Activated CD4-positive, alpha-beta T cell treated with anti-CD3 and anti-CD28 coated beads, Interleukin-2, amount 50 U/mL, for 48 hours (primary cell): Measurements from ENCODE around the gene TRIM74.
"Not testable (repeated sequence)": the region's sequence is repeated elsewhere in the genome, so short reads cannot be mapped to it uniquely, and the experiment has no call there.

Experiments
- DNase-seq, 2 experiments: peaks; one replicate each; pipeline ENCODE4 v3.0.0-alpha.2; 2020

The TRIM74 gene

GRCh38 chr7:72968980-72969516, at the start of gene TRIM74:
TRIM74 (minus strand) TSS chr7:72969466; CDS start chr7:72966157, 3,309 bp downstream.
- DNase-seq = not testable (repeated sequence)

GRCh38 chr7:73006491-73006890, 37.2 kb upstream of the TRIM74 start:
- peak in 1 of 2 experiments; percentile 2 for DNase-seq

DNA sequence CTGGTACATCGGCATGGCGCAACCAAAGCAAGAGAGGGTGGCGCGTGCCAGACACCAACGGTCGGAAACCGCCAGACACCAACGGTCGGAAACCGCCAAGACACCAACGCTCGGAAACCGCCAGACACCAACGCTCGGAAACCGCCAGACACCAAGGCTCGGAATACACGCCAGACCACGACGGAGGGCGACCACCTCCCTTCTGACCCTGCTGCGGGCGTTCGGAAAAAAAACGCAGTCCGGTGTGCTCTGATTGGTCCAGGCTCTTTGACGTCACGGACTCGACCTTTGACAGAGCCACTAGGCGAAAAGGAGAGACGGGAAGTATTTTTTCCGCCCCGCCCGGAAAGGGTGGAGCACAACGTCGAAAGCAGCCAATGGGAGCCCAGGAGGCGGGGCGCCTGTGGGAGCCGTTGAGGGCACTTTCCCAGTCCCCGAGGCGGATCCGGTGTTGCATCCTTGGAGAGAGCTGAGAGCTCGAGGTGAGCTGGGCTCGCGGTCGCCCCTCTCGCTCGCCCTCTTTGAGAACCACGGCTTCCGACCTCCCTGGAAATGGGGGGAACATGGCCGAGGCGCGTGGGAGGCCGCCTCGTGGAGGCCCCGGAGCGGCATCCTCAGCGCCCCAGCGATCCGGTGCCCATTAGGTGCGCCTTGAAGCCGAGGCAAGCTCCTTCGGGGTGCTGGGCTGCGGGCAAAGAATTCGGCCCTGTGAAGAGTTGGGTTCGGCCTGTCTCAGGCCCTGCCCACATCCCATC, 36.6 kb upstream of the TRIM74 start:
- peak; percentile 87 to 92 for DNase-seq

- DNase-seq = peak; percentile 69 to 78
Observed at GRCh38 chr7:73005356-73005692, 36.1 kb upstream of the TRIM74 start.

DNA sequence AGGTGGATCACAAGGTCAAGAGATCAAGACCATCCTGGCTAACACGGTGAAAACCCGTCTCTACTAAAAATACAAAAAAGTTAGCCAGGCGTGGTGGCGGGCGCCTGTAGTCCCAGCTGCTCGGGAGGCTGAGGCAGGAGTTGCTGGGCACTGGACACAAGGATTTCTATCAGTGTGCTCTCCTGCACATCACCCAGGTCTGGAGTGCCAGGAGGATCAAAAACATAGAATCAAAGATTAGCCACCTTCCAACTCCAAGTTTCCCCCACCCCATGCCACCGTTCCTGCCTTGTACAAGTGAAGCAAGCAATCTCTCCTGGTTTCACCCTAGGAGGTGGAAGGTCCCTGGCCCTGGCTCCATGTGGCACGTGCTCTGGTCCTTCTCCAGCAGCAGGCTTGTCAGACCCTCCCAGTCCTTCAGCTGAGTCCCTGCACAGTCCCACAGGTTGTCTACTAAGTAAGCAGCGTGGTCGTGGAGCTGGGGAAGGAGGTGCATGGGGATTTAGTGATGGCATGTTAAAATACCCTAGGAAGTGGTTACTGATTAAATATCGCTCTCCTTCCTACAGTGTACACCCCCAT, 28.7 kb upstream of the TRIM74 start:
- DNase-seq = not testable (repeated sequence)

GRCh38 chr7:72997447-72997846, 28.2 kb upstream of the TRIM74 start:
- DNase-seq = not testable (repeated sequence)

DNA sequence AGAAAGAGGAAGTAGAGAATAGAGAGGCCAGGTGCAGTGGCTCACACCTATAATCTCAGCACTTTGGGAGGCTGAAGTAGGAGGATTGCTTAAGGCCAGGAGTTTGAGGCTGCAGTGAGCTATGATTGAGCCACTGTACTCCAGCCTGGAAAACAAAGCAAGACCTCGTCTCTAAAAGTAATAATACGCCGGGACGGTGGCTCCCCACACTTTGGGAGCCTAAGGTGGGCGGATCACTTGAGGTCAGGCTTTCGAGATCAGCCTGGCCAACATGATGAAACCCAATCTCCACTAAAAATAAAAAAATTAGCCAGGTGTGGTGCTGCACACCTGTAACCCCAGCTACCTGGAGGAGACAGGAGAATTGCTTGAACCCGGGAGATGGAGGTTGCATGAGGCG, 26.2 kb upstream of the TRIM74 start:
- DNase-seq = not testable (repeated sequence)

DNA sequence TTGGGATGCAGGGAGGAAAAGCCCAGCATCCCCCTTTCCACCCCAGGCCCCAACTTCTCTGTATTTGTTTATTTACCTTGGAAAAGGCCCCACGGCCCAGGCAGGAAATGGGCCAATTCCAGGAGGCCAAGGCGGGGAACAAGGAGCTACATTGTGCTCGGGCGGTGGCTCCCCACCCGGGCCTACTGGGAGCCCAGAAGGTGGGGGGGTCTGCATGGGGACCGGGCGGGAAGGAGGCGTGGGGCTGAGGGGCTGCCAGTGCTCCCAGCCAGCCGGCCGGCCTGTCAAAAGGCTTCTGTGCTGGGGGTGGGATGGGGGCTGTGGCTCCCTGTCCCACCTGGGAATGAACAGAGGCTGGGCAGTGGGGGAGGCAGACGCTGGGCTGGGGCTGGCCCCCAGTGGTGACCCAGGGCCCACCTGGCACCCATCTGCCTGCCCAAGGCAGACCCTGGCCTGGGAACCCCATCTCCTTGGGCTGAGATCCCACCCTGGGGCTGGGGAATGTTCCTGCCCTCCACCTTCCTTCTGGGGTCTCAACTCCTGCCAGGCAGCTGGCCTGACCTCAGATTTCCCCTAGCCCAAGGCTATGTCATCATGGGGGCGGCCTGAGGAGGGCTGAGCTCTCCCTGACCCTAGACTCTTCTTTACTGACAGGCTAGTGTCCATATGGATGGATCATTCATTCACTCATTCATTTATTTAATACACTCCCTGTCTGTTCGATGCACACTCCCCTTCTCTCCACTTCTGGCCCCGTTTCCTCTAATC, 21.1 kb upstream of the TRIM74 start:
- DNase-seq = not testable (repeated sequence)

DNA sequence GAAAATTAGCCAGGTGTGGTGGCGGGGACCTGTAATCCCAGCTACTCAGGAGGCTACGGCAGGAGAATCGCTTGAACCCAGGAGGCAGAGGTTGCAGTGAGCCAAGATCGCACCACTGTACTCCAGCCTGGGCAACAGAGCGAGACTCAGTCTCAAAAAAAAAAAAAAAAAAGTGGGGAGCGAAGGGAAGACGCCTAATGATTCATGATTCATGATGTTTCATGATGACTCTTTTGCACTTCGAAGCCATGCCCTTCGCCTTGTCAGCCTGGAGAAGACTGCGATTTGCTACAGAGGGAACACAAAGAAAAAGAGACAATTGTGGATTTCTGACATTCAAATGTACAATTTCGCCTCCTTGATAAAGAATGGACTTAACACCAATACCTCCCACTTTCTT, 12.8 kb upstream of the TRIM74 start:
- DNase-seq = not testable (repeated sequence)

- not testable (repeated sequence) for DNase-seq
Observed at GRCh38 chr7:72980382-72980781, 11.1 kb upstream of the TRIM74 start.

GRCh38 chr7:72976434-72976833, 7.2 kb upstream of the TRIM74 start:
- not testable (repeated sequence) for DNase-seq

DNA sequence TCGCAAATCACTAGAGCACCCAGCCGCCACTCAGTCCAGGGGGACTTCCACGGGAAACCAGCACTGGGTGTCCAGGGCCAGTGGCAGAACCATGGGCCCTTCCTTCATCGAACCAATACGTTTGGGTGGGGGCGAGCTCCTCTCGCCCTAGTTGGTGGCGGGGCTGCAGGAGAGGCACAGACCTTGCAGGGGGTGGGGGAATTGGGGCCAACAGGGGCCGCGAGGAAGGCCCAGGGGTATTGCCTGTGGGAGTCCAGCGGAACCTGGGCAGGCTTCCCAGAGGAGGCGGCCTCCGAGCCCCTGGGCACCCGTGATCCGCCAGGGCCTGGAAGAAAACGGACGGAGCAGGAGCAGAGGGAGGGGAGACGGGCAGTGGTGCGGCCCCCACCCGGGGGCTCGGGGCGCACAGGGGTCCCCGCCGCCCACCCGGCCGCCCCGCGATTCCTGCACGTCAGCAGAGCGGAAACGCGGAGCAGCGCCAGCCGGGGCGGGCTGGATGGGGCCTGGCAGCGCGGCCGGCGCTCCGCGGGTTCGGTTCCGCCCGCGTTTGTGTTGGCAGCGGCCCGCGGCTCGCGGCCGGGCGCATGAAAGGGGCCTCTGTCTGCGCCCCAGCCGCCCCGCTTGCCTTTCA, 6.5 kb upstream of the TRIM74 start:
- not testable (repeated sequence) for DNase-seq

DNA sequence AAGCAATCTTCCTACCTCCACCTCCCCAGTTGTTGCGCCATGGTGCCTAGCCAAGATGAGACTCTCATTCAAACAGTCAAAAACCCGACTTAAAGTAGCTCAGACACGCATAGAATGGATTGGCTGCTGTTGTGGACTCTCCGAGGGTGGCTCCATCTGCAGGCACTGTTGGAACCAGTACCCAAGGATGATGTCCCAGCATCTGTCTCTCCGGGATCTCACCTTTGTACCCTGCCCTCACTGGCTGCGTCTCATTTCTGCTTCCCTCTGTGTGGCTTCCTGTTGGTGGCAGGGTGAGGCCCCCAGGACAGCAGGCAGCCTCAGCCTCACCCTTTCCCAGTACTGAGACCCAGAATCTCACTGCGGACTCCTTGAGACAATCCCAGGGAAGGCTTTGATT, 5.5 kb upstream of the TRIM74 start:
- DNase-seq = not testable (repeated sequence)

DNA sequence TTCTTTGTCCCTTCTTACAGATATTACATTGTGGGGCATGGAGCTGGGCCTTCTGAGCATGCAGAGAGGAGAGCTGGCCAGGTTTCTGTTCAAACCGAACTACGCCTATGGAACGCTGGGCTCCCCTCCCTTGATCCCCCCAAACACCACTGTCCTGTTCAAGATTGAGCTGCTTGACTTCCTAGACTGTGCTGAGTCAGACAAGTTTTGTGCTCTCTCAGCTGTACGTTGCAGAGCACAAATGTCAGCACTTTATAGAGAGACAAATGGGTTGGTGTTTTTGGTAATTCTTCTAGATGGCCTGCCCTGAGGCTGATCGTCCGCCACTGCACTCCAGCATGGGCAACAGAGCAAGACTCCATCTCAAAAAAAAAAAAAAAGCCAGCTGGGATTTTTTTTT, 2.2 kb upstream of the TRIM74 start:
- DNase-seq = not testable (repeated sequence)

DNA sequence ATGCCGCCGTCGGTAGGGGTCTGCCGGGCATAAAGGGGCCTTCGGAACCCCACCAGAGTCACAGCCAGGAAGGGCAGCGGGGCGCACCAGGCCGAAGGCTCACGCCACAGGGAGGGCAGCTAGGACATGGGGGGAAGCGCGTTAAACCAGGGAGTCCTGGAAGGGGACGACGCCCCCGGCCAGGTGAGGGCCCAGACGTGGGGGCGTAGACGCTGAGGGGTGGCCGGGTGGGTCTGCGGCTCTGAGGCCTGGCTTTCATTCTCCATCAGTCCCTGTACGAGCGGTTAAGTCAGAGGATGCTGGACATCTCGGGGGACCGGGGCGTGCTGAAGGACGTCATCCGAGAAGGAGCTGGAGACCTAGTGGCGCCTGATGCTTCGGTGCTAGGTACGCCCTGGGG, 422 bp upstream of the TRIM74 start:
- DNase-seq = not testable (repeated sequence)

DNA sequence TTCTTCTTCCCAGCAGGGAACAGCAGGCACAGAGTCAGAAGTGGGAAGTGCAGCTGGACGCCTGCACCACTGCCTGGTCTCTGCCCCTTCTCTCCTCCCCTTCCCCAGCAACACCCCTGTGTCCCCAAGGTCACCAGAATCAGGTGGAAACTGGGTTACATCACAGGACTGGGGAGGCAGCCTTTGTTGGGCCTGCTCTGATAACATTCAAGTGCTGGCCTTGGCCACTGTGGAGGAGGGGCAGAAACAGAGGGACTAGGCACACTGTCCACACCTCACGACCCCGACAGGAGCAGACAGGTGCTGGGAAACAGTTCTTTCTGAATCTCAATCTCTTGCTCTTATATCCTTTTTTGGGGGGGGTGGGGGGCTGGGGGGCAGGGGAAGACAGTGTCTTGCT, 2.4 kb downstream of the TRIM74 start:
- not testable (repeated sequence) for DNase-seq

GRCh38 chr7:72965186-72965975, 3.9 kb downstream of the TRIM74 start:
- not testable (repeated sequence) for DNase-seq

- not testable (repeated sequence) for DNase-seq
Observed at GRCh38 chr7:72963056-72963455, 6.2 kb downstream of the TRIM74 start.

- not testable (repeated sequence) for DNase-seq
Observed at GRCh38 chr7:72961346-72961650, 8.0 kb downstream of the TRIM74 start.

DNA sequence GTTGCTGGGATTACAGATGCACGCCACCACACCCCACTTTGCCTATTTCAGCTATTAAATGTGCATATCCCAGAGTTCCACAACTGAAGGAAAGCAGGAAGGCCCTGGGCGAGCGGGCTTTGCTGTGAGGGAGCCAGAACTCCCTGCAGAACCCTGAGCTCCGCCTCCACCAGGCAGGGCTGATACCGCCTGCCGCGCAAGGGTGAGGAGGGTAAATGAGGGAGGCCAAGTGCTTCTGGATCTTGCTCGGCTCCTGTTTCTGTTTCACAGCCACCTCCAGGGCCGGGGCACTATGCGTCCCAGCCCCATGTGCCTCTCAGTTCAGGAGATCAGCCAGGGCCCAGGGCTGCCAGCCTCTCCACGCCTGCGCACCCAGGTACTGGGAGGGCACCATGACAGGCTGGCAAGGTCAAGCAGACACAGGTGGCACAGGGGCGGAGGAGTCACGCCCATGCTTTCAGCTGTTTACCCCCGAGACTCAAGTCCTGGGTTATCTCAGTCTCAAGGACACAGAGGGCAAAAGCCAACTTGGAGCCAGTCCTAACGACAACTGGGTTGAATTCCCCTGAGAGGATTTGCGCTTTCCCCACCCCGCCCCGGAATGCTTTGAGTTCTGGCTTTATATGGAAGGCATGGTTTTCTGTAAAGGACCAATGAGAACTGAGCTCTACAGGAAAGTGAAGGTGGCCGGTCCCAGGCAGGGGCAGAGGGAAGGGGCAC, 8.5 kb downstream of the TRIM74 start:
- not testable (repeated sequence) for DNase-seq

DNA sequence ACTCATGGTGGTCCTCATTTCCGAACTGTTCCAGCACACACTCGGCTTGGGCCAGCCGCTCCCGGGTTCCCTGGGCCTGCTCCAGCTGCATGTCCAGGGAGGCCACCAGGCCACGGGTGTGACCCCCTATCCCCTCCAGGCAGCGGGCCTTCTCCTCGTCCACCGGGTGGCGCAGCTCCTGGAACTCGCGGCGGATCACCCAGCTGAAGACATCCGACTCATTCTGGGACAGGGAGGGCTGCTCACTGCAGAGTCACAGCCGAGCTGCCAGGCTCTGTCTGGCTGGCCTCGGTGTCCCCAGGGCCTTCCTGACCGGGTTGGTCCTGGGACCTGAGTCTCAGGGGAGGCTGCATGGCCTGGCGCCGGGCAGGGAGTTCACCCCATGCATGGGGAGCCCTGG, 9.2 kb downstream of the TRIM74 start:
- not testable (repeated sequence) for DNase-seq
